K562 (cell line): ENCODE measurements around the gene CNTN5. TPM values are rescaled to one million over a fixed set of nuclear protein-coding genes. Genes with fewer than 3 reads are reported as not detected.

Experiments
- ATAC-seq: fragments of 200-7000 bp; cut with Tn5 transposase; 3 replicates; pipeline ENCODE4 v1.9.1; 2020; ENCODE audit warnings: moderate library complexity
- BruUV-seq: library from RNA; stranded (reverse); fragments of 400-500 nt; replicated peaks from 2 replicates; lab custom pipeline; 2021; lab: Mats Ljungman, UMichigan
- CTCF ChIA-PET: fragments of 300-600 bp; formaldehyde crosslinking; extraction: SDS; loops from one replicate; lab custom pipeline; 2021; ENCODE audit warnings: low intra/inter-chr PET ratio; lab: Yijun Ruan, JAX
- POLR2A ChIA-PET: fragments of 300-600, 350-650 bp; sonication (Branson Sonifier 250); formaldehyde crosslinking; extraction: SDS; loops from one replicate; lab custom pipeline; 2021; ENCODE audit warnings: antibody characterized with exemption, inconsistent platforms; lab: Yijun Ruan, JAX
- DNase-seq, 4 experiments: peaks; one replicate each; pipeline versions ENCODE4 v3.0.0 to v3.0.0-alpha.2; 2011 to 2018; ENCODE audit warnings: low spot score in 3 of 4, mixed read lengths in 3 of 4; ENCODE audit errors: extremely low read depth in 1 of 4
- FAIRE-seq: peaks from 2 replicates; lab custom pipeline; 2011; peaks lifted over from hg19 to GRCh38; lab: Jason Lieb, UNC
- H2AFZ ChIP-seq: 2 replicates; pipeline ENCODE4 v1.6.0; 2011; ENCODE audit warnings: low read depth, low read length, control low read depth, inconsistent platforms
- H3K27ac ChIP-seq: fragments of 200-600 bp; 3 replicates; pipeline ENCODE4 v1.8.0; 2011; ENCODE audit warnings: low read depth, mild to moderate bottlenecking, control low read depth, inconsistent platforms, low read length, moderate library complexity, mixed read lengths; ENCODE audit errors: extremely low read depth
- H3K27me3 ChIP-seq, 2 experiments: fragments of 300-600 bp in 1 of 2; 2 replicates in 1 of 2; 3 replicates in 1 of 2; pipeline versions ENCODE4 v1.6.0 to v1.8.0; 2011; ENCODE audit warnings: inconsistent platforms in 2 of 2, low read length in 2 of 2, mild to moderate bottlenecking in 1 of 2, mixed read lengths in 1 of 2, moderate library complexity in 1 of 2; ENCODE audit not compliant: control insufficient read depth in 2 of 2, insufficient read depth in 2 of 2
- H3K36me3 ChIP-seq: fragments of 300-600 bp; 3 replicates; pipeline ENCODE4 v1.8.0; 2011; ENCODE audit warnings: mild to moderate bottlenecking, low read length, inconsistent platforms; ENCODE audit not compliant: control insufficient read depth, insufficient read depth
- H3K4me1 ChIP-seq, 2 experiments: fragments of 200-600 bp in 1 of 2; replicated peaks in 1 of 2; 2 replicates in 1 of 2; 3 replicates in 1 of 2; pipeline versions ENCODE4 v1.5.1 to v1.8.0; 2011; ENCODE audit warnings: inconsistent platforms in 2 of 2, low read length in 2 of 2, mild to moderate bottlenecking in 1 of 2, mixed read lengths in 1 of 2, moderate library complexity in 1 of 2; ENCODE audit not compliant: control insufficient read depth in 2 of 2, insufficient read depth in 2 of 2
- H3K4me2 ChIP-seq: 2 replicates; pipeline ENCODE4 v1.6.1; 2011; ENCODE audit warnings: low read length, control low read depth, inconsistent platforms, mixed read lengths; ENCODE audit not compliant: insufficient read depth
- H3K4me3 ChIP-seq: fragments of 200-600 bp; sonication (generic), shearing (Covaris generic); 2 replicates; pipeline ENCODE4 v1.5.1; 2016; ENCODE audit warnings: control low read depth, inconsistent platforms
- H3K79me2 ChIP-seq: fragments of 200-600 bp; 3 replicates; pipeline ENCODE4 v1.8.0; 2011; ENCODE audit warnings: low read length, inconsistent platforms; ENCODE audit not compliant: control insufficient read depth, insufficient read depth
- H3K9ac ChIP-seq, 2 experiments: 2 replicates each; pipeline versions ENCODE4 v1.6.0 to v1.6.1; 2011; ENCODE audit warnings: low read depth in 2 of 2, low read length in 2 of 2, control low read depth in 1 of 2, inconsistent platforms in 1 of 2, mild to moderate bottlenecking in 1 of 2, mixed read lengths in 1 of 2; ENCODE audit not compliant: insufficient read depth in 1 of 2
- H3K9me1 ChIP-seq: one replicate; pipeline ENCODE4 v1.6.0; 2011; ENCODE audit warnings: inconsistent platforms, mild to moderate bottlenecking, low read length, moderate library complexity; ENCODE audit not compliant: control insufficient read depth, insufficient read depth
- H3K9me3 ChIP-seq: replicated peaks from 2 replicates; pipeline ENCODE4 v1.5.1; 2011; ENCODE audit warnings: low read depth, low read length, inconsistent platforms; ENCODE audit not compliant: control insufficient read depth, insufficient read depth
- H4K20me1 ChIP-seq: replicated peaks from 2 replicates; pipeline ENCODE4 v1.6.1; 2011; ENCODE audit warnings: low read length, inconsistent platforms, mixed read lengths; ENCODE audit not compliant: control insufficient read depth, insufficient read depth
- CEBPB ChIP-seq: fragments of 450-650 bp; IDR thresholded peaks from 2 replicates; pipeline ENCODE4 v1.6.1; 2016; ENCODE audit warnings: missing genetic modification characterization, missing compliant biosample characterization
- HBP1 ChIP-seq: fragments of 450-650 bp; formaldehyde crosslinking; IDR thresholded peaks from 2 replicates; pipeline ENCODE4 v1.4.0; 2022; ENCODE audit warnings: missing genetic modification characterization
- HNRNPL ChIP-seq: fragments of 200-400 bp; formaldehyde crosslinking; IDR thresholded peaks from 2 replicates; pipeline ENCODE4 v1.6.1; 2017; ENCODE audit warnings: low read depth, mild to moderate bottlenecking, low read length
- MBD1 ChIP-seq: fragments of 250-450 bp; sonication (Bioruptor Pico); IDR thresholded peaks from 2 replicates; pipeline ENCODE4 v1.8.0; 2022; ENCODE audit warnings: inconsistent platforms
- NCOA6 ChIP-seq: fragments of 450-650 bp; IDR thresholded peaks from 2 replicates; pipeline ENCODE4 v1.6.1; 2017; ENCODE audit warnings: mild to moderate bottlenecking
- RFX1 ChIP-seq: fragments of 450-650 bp; IDR thresholded peaks from 2 replicates; pipeline ENCODE4 v1.6.1; 2016; ENCODE audit warnings: mild to moderate bottlenecking, moderate library complexity
- TFE3 ChIP-seq: fragments of 450-650 bp; formaldehyde crosslinking; IDR thresholded peaks from 2 replicates; pipeline ENCODE4 v1.4.0; 2020; ENCODE audit warnings: mild to moderate bottlenecking, mixed read lengths
- ZKSCAN1 ChIP-seq: fragments of 150-350 bp; IDR thresholded peaks from 2 replicates; pipeline ENCODE4 v1.6.1; 2016; ENCODE audit warnings: low read depth, low read length
- ZNF395 ChIP-seq: fragments of 200-800 bp; sonication (Bioruptor generic); IDR thresholded peaks from 2 replicates; pipeline ENCODE4 v1.6.1; 2017; ENCODE audit warnings: missing genetic modification characterization, missing compliant biosample characterization
- WGBS: fragments of 100-300 bp; shearing (Covaris generic); methylation state at CpG from one replicate; pipeline ENCODE4 v1.1.6; 2016; ENCODE audit warnings: low coverage, mixed read lengths; ENCODE audit not compliant: insufficient coverage; ENCODE audit errors: missing lambda C conversion rate; 5-methylcytosine and 5-hydroxymethylcytosine counted together
- in situ Hi-C: fragments of 300-500 bp; cut with MboI; formaldehyde crosslinking; loops from 4 replicates; pipeline ENCODE4 v1.15.0; 2018; ENCODE audit warnings: inconsistent platforms, mixed read lengths
- intact Hi-C: fragments of 100-400 bp; cut with micrococcal nuclease; formaldehyde crosslinking; loops from 2 replicates; pipeline ENCODE4 v1.14.2; 2022
- polyA plus RNA-seq, 8 experiments: library from polyadenylated mRNA; depleted of rRNA in 4 of 8; stranded (reverse) in 5 of 8; unstranded in 3 of 8; fragments of >200 nt; fragmentation: Nextera tagmentation in 2 of 8; fragmentation: Illumina TruSeq in 1 of 8; extraction: Ambion mirVana in 2 of 8; extraction: Trizol in 1 of 8; gene quantifications; 2 replicates each; pipeline versions ENCODE4 v1.2.1 to v1.2.3, GENCODE V29; 2011 to 2014; ENCODE audit warnings: inconsistent platforms in 1 of 8, missing spikeins in 1 of 8
- total RNA-seq, 7 experiments: library from RNA; depleted of rRNA in 6 of 7; stranded (reverse); fragments of >200 nt in 6 of 7; fragmentation: Illumina TruSeq in 2 of 7; extraction: Trizol in 2 of 7; gene quantifications; 2 replicates each; pipeline versions ENCODE4 v1.2.1 to v1.2.3, GENCODE V29; 2011 to 2021; ENCODE audit warnings: low replicate concordance in 1 of 7

Gene CNTN5
- total and polyA plus RNA-seq, 9 of the 15 experiments (the other 6 are each of a cell fraction or from before 2014, with no cell fraction given), result 0.03 TPM; not detected in 8

GRCh38 chr11:99311870-99312269 is 291.1 kb downstream of the CNTN5 start:
- no peak overlapping the region for H3K27ac ChIP-seq
- no peak for DNase-seq
- H2AFZ ChIP-seq, result no peak overlapping the region
- FAIRE-seq, result no peak
- no peaks in the 10 kb centered on the region for H3K9me1 ChIP-seq
- no peak overlapping the region for H3K9ac ChIP-seq
- H3K4me1 ChIP-seq, result no peaks in the 10 kb centered on the region
- no peak overlapping the region for H3K4me2 ChIP-seq
- CTCF ChIA-PET, result no interaction called here
- no peak for ATAC-seq
- no peaks in the 10 kb centered on the region for H3K9me3 ChIP-seq
- in situ Hi-C loops, result no loop called here
- H3K27me3 ChIP-seq, result no peaks in the 10 kb centered on the region
- no peaks in the 10 kb centered on the region for H3K79me2 ChIP-seq
- POLR2A ChIA-PET, result no interaction called here
- H3K36me3 ChIP-seq, result no peaks in the 10 kb centered on the region
- no TSS peak for BruUV-seq
- WGBS, result 0% methylated on average over 1 of the region's 1 CpG
- intact Hi-C loops, result no loop called here
- H3K4me3 ChIP-seq, result no peak overlapping the region
- no peaks in the 10 kb centered on the region for H4K20me1 ChIP-seq
- no peak for TF ChIP-seq RFX1
- TF ChIP-seq TFE3 (CRISPR knock-in tag), result peak; percentile 83
- TF ChIP-seq, all 486 proteins: peak for 1

GRCh38 chr11:99316776-99317520 is 296.2 kb downstream of the CNTN5 start:
- under 1% methylated on average over 13 of the region's 13 CpGs for WGBS
- ChIA-PET CTCF (no interaction called here), POLR2A (no interaction called here)
- Histone ChIP-seq H3K79me2 (no peaks in the 10 kb centered on the region), H2AFZ (no peak overlapping the region), H3K4me2 (no peak overlapping the region), H3K27me3 (no peaks in the 10 kb centered on the region), H4K20me1 (no peaks in the 10 kb centered on the region), H3K27ac (no peak overlapping the region), H3K4me1 (no peaks in the 10 kb centered on the region), H3K9me3 (no peaks in the 10 kb centered on the region), H3K4me3 (no peak overlapping the region), H3K9ac (no peak overlapping the region), H3K9me1 (no peaks in the 10 kb centered on the region), H3K36me3 (no peaks in the 10 kb centered on the region)
- intact Hi-C loops, result no loop called here
- DNase-seq, result no peak
- in situ Hi-C loops, result no loop called here
- ATAC-seq, result no peak
- no peak for FAIRE-seq
- no TSS peak for BruUV-seq
- TF ChIP-seq HNRNPL (no peak), CEBPB (tag) (no peak), ZKSCAN1 (no peak), ZNF395 (CRISPR knock-in tag) (no peak), HBP1 (CRISPR knock-in tag) (no peak), MBD1 (CRISPR knock-in tag) (no peak), NCOA6 (no peak)
